Small intestine (tissue), 7 donors: ENCODE data around the gene ILKAP. TPM values are rescaled to one million over a fixed set of nuclear protein-coding genes. Genes with fewer than 3 reads are reported as not detected.

Experiments
- DNase-seq, 2 donors: peaks; one replicate each; pipeline versions ENCODE4 v3.0.0 to v3.0.0-alpha.2; 2013
- FAIRE-seq: peaks from 2 replicates; lab custom pipeline; 2012; peaks lifted over from hg19 to GRCh38; lab: Jason Lieb, UNC
- H3K27ac ChIP-seq, 3 donors: one replicate each; pipeline ENCODE4 v1.5.1; 2013; ENCODE audit warnings: low read length in 2 of 3, mild to moderate bottlenecking in 2 of 3, control low read depth in 1 of 3, inconsistent platforms in 1 of 3, low read depth in 1 of 3, moderate library complexity in 1 of 3
- H3K27me3 ChIP-seq, 3 donors: one replicate each; pipeline ENCODE4 v1.6.1; 2013; ENCODE audit warnings: low read length in 3 of 3, inconsistent platforms in 1 of 3; ENCODE audit not compliant: control insufficient read depth in 3 of 3, insufficient read depth in 3 of 3
- H3K36me3 ChIP-seq, 3 donors: one replicate each; pipeline ENCODE4 v1.6.1; 2013; ENCODE audit warnings: low read length in 3 of 3, inconsistent platforms in 1 of 3, low read depth in 1 of 3, mild to moderate bottlenecking in 1 of 3, moderate library complexity in 1 of 3; ENCODE audit not compliant: control insufficient read depth in 3 of 3, insufficient read depth in 2 of 3
- H3K4me1 ChIP-seq, 3 donors: one replicate each; pipeline ENCODE4 v1.6.1; 2013; ENCODE audit warnings: low read length in 2 of 3, inconsistent platforms in 1 of 3, low read depth in 1 of 3, mild to moderate bottlenecking in 1 of 3, moderate library complexity in 1 of 3; ENCODE audit not compliant: control insufficient read depth in 3 of 3, insufficient read depth in 2 of 3
- H3K4me3 ChIP-seq, 3 donors: one replicate each; pipeline ENCODE4 v1.5.1; 2013; ENCODE audit warnings: low read length in 3 of 3, control low read depth in 1 of 3, inconsistent platforms in 1 of 3, low read depth in 1 of 3, mild to moderate bottlenecking in 1 of 3, moderate library complexity in 1 of 3
- H3K9me3 ChIP-seq, 2 donors: one replicate each; pipeline ENCODE4 v1.6.1; 2013; ENCODE audit warnings: low read depth in 1 of 2, low read length in 1 of 2; ENCODE audit not compliant: control insufficient read depth in 2 of 2, insufficient read depth in 1 of 2
- WGBS, 3 donors: extraction: QIAGEN DNeasy Blood & Tissue Kit; methylation state at CpG; one replicate each; pipeline ENCODE4 v1.1.7; 2013; 5-methylcytosine and 5-hydroxymethylcytosine counted together
- polyA plus RNA-seq, 4 donors: library from polyadenylated mRNA; stranded (reverse) in 3 of 4; unstranded in 1 of 4; fragments of 200-250 nt in 3 of 4; fragments of 120-200 nt in 1 of 4; gene quantifications; one replicate each; pipeline versions ENCODE4 v1.2.1 to v1.2.3, GENCODE V29; 2013
- donor health status: healthy with polysubstance abuse.
- donor health status: control.
- donor health status: control.
- donor health status: Bipolar disorder and iron deficiency.
- donor health status: healthy.

ILKAP gene
- polyA plus RNA-seq, 4 donors: 37.6 to 66.0 (median 46.8) TPM

GRCh38 chr2:238131761-238132462, 71.6 kb downstream of the ILKAP start:
- DNase-seq (no peak), FAIRE-seq (no peak)
- H3K36me3 ChIP-seq: peaks cover 0 to 2% (median 0%) of the 10 kb centered on the region in 3 donors
- H3K4me3 ChIP-seq: no peak overlapping the region
- H3K27me3 ChIP-seq: no peaks in the 10 kb centered on the region
- H3K4me1 ChIP-seq: peaks cover 0 to 4% (median 0%) of the 10 kb centered on the region in 3 donors
- H3K9me3 ChIP-seq: no peaks in the 10 kb centered on the region
- H3K27ac ChIP-seq: no peak overlapping the region
- WGBS, 3 donors: 85 to 88% (median 88%) methylated on average over 13 to 14 of the region's 14 CpGs

DNA sequence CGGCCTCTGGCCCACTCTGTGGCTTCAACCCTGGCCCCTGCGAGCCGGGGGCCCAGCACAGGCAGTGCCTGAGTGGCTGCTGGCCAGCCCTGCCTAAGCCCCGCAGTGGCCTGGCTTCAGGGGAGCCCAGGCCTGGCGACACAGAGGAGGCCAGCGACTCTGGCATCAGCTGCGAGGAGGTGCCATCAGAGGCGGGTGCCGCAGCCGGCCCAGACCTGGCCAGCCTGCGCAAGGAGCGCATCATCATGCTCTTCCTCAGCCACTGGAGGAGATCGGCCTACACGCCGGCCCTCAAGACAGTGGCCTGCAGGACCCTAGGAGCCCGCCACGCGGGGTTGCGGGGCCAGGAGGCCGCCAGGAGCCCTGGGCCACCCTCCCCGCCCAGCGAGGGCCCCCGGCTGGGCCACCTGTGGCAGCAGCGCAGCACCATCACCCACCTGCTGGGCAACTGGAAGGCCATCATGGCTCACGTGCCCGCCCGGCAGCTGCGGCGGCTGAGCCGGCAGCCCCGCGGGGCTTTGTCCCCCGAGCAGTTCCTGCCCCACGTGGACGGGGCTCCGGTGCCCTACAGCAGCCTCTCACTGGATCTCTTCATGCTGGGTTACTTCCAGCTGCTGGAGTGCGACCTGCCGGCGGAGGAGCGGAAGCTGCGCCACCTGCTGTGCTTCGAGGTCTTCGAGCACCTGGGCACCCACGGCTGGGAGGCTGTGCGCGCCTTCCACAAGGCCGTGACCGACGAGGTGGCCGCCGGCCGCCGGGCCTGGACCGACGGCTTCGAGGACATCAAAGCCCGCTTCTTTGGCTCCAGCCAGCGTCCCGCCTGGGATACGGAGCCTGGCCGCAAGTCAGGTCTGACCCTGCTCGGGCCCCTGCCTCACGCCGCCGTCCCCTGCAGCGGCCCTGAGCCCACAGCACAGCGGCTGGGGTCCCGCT, 72.5 kb downstream of the ILKAP start:
- WGBS, 3 donors: 89 to 93% (median 90%) methylated on average over 55 to 68 of the region's 68 CpGs
- no peak overlapping the region for H3K27ac ChIP-seq
- H3K27me3 ChIP-seq: no peaks in the 10 kb centered on the region
- H3K36me3 ChIP-seq: peaks cover 0 to 2% (median 0%) of the 10 kb centered on the region in 3 donors
- no peaks in the 10 kb centered on the region for H3K9me3 ChIP-seq
- H3K4me3 ChIP-seq: no peak overlapping the region
- FAIRE-seq: no peak
- peaks cover 0 to 4% (median 0%) of the 10 kb centered on the region in 3 donors for H3K4me1 ChIP-seq
- no peak for DNase-seq

DNA sequence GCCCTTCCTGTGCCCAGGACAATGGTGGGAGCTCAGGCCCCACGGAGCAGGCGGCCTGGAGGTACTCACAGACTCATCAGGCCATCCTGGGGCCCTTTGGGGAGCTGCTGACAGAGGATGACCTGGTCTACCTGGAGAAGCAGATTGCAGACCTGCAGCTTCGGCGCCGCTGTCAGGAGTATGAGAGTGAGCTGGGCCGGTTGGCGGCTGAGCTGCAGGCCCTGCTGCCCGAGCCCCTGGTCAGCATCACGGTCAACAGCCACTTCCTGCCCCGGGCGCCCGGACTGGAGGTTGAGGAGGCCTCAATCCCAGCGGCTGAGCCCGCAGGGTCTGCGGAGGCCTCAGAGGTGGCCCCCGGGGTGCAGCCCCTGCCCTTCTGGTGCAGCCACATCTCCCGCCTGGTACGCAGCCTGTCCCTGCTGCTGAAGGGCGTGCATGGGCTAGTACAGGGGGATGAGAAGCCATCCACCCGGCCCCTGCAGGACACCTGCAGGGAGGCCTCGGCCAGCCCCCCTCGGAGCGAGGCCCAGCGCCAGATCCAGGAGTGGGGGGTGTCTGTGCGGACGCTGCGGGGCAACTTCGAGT, 73.3 kb downstream of the ILKAP start:
- WGBS, 3 donors: 92 to 95% (median 93%) methylated on average over 24 to 28 of the region's 28 CpGs
- no peak for FAIRE-seq
- no peak for DNase-seq

DNA sequence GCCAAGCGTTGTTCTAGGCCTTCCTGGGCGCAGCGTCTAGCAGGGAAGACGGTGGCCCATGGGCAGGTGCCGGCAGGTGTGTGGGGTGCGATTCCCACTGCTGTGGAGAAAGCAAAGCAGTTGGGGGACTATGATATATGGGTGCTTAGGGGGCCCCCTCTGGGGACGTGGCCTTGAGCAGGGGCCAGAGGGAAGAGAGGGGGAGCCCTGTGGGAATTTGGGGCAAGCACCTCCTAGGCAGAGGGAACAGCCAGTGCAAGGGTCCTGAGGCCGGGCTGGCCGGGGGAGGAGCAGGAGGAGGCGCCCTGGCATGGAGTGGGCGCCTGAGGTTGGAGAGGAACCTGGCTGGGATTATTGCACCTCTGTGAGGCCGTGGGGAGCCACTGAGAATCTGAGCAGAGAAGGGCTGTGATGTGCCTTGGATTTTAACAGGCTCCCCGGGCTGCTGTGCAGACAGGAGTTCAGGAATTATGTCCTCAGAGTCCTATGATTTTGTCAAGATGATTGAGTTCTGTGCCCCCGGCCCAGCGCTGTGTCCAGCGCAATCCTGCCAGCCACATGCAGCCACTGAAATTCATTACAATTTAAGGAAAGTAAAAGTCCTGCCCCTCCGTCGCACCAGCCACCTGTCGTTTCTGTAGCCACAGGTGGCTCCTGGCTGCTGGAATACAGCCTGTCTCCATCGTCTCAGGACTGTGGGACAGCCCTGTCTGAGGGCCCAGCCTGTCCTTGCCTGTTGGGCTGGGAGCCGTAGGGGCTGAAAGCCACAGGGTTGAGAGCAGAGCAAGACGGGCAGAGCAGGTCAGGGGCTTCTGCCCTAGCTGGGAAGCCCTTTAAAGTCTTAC, 74.1 kb downstream of the ILKAP start:
- no peak overlapping the region for H3K27ac ChIP-seq
- WGBS, 3 donors: 80 to 88% (median 84%) methylated on average over 22 of the region's 22 CpGs
- no peaks in the 10 kb centered on the region for H3K27me3 ChIP-seq
- DNase-seq: no peak
- H3K4me1 ChIP-seq: peaks cover 0 to 4% (median 0%) of the 10 kb centered on the region in 3 donors
- no peak for FAIRE-seq
- no peaks in the 10 kb centered on the region for H3K9me3 ChIP-seq
- peaks cover 0 to 2% (median 0%) of the 10 kb centered on the region in 3 donors for H3K36me3 ChIP-seq
- no peak overlapping the region for H3K4me3 ChIP-seq

More for the DNA sequence above, 73.3 kb downstream of the ILKAP start:
- Histone ChIP-seq H3K27me3 (no peaks in the 10 kb centered on the region), H3K4me1 (peaks cover 0 to 4% (median 0%) of the 10 kb centered on the region in 3 donors), H3K9me3 (no peaks in the 10 kb centered on the region), H3K36me3 (peaks cover 0 to 2% (median 0%) of the 10 kb centered on the region in 3 donors), H3K4me3 (no peak overlapping the region), H3K27ac (no peak overlapping the region)

DNA sequence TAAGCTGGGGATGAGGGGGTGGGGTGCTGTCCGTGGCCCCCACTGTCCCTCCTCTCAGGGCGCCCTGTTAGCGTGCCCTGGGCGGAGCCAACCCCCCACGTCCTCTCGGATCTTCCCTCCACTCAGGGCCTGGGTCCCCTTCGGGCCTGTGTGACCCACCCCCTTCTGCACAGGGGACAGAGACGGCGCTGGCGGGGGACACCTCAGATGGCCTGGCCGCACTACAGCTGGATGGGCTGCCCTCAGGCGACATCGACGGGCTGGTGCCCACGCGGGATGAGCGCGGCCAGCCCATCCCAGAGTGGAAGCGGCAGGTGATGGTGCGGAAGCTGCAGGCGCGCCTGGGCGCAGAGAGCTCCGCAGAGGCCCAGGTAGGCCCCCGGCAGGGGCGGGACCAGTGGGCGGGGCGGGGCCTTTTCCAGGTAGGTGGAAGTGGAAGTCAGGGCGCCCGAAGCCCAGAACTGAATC, 74.9 kb downstream of the ILKAP start:
- peaks cover 0 to 2% (median 0%) of the 10 kb centered on the region in 3 donors for H3K36me3 ChIP-seq
- H3K4me1 ChIP-seq: peaks cover 0 to 4% (median 0%) of the 10 kb centered on the region in 3 donors
- H3K27me3 ChIP-seq: no peaks in the 10 kb centered on the region
- no peak overlapping the region for H3K27ac ChIP-seq
- FAIRE-seq: no peak
- no peak for DNase-seq
- WGBS, 3 donors: 67 to 85% (median 76%) methylated on average over 25 to 30 of the region's 30 CpGs
- no peaks in the 10 kb centered on the region for H3K9me3 ChIP-seq
- H3K4me3 ChIP-seq: no peak overlapping the region

GRCh38 chr2:238128061-238128440, 75.4 kb downstream of the ILKAP start:
- FAIRE-seq: no peak
- H3K4me3 ChIP-seq: no peak overlapping the region
- H3K27me3 ChIP-seq: no peaks in the 10 kb centered on the region
- H3K36me3 ChIP-seq: peaks cover 0 to 2% (median 0%) of the 10 kb centered on the region in 3 donors
- DNase-seq: no peak
- H3K27ac ChIP-seq: no peak overlapping the region
- H3K4me1 ChIP-seq: peaks cover 0 to 4% (median 0%) of the 10 kb centered on the region in 3 donors
- WGBS, 3 donors: 89 to 93% (median 90%) methylated on average over 19 to 22 of the region's 22 CpGs
- no peaks in the 10 kb centered on the region for H3K9me3 ChIP-seq

DNA sequence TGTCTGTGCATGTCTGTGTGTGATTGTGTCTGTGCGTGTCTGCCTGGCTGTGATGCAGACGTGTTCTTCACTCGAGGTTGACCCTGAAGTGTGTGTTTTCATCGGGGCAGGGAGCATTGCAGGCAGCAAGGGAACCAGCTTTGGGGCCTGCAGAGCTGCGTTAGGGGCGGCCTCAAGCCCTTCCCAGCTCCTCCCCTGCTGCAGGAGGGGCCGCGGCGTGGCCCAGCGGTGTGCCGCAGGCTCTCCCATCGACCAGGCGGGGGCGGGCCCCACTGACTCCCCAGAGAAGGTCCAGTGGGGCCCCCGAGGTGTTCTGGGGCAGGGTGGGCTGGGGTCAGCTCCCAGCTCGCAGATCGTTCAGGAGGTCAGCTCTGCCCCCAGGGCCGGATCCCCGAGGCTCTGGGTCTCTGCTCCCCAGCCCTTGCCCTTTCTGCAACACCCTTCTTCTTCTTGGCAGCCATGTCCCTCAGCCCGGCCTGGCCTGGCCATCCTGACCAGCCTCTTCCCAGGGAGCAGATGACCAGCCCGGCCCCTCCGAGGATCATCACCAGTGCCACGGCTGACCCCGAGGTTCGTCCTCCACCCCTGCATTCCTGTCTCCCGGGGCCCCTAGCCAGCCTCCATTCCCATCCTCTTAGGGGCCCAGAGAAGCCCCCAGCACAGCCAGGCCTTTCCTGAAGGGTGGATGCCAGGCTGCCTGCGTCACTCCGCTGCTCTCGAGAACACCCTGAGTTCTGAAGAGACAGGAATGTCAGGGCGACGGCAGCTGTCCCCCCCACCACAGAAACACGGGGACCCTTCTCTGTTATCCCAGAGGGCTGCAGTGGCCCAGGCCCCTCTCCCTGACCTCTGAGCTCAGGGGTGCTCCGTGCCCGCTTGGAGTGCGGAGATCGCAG, 76.1 kb downstream of the ILKAP start:
- DNase-seq: peak in 1 of 2 donors; percentile 72
- Histone ChIP-seq H3K9me3 (no peaks in the 10 kb centered on the region), H3K4me1 (peaks cover 0 to 4% (median 0%) of the 10 kb centered on the region in 3 donors), H3K4me3 (peak overlapping the region in 1 of 3 donors; percentile 32), H3K27ac (no peak overlapping the region), H3K27me3 (no peaks in the 10 kb centered on the region), H3K36me3 (peaks cover 0 to under 1% (median 0%) of the 10 kb centered on the region in 3 donors)
- 48 to 64% (median 53%) methylated on average over 28 to 36 of the region's 36 CpGs for WGBS, 3 donors
- no peak for FAIRE-seq
